UCSD-AML1 (cell line): ENCODE results near the gene SCYGR1.
"Not testable (repeated sequence)": the region's sequence is repeated elsewhere in the genome, so short reads cannot be mapped to it uniquely, and the experiment has no call there.

ENCODE experiments used
- DNase-seq: peaks from one replicate; lab custom pipeline; 2025; ENCODE audit not compliant: unreplicated experiment; lab: John Stamatoyannopoulos, UW

The SCYGR1 gene

DNA sequence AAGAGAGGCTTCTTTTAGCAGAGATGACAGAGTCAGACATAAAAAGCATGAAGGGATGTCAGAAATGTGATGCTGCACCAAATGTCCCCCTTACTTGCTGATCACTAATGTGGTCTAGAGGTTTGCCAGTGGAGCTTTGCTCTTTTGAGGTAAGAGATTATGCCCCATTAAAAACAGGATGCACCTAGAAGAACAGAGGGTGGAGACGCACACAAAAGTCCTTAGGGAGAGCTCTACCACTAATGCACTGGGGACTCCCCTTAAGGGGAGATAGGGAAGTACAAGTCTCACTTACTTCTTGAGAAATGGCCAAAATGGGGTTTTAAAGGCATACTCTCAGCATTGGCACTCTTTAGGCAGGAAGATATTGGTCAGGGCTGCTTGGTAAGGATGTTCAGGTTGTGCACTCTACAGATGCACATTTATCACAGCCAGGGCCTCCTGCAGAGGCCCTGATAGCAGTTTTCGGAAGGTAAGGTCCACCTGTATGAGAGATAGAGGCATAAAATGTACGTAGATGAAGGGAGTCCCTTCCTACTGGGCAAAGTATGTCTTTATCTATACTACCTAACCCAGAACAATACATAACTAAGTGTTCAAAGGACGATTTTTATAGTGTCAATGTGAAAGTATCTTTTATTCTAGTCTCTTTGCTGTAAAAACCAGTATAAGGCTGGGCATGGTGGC lies 17.0 kb upstream of the SCYGR1 start:
- DNase-seq = no peak

GRCh38 chr2:227402959-227403358 lies 15.2 kb upstream of the SCYGR1 start:
- no peak for DNase-seq

GRCh38 chr2:227402321-227402720 lies 14.6 kb upstream of the SCYGR1 start:
- no peak for DNase-seq

DNA sequence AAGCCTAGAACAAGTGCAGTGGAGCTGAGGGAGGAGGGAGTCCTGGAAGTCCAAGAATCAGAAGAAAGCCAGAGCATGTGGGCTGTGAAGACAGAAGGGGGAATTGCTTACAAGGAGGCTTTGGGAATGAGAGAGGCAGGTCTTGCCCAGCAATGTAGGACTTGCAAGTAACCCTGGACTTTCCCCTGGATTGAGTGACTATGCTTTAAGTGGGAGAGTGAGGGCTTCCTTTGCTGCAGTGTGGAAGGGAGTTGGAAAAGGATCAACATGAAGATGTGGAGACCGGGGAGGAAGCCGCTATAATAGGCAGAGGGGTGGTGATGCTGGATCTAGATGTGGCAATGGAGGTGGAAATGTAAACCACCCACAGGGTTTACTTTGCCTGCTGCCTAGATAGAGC lies 13.8 kb upstream of the SCYGR1 start:
- DNase-seq = no peak

DNA sequence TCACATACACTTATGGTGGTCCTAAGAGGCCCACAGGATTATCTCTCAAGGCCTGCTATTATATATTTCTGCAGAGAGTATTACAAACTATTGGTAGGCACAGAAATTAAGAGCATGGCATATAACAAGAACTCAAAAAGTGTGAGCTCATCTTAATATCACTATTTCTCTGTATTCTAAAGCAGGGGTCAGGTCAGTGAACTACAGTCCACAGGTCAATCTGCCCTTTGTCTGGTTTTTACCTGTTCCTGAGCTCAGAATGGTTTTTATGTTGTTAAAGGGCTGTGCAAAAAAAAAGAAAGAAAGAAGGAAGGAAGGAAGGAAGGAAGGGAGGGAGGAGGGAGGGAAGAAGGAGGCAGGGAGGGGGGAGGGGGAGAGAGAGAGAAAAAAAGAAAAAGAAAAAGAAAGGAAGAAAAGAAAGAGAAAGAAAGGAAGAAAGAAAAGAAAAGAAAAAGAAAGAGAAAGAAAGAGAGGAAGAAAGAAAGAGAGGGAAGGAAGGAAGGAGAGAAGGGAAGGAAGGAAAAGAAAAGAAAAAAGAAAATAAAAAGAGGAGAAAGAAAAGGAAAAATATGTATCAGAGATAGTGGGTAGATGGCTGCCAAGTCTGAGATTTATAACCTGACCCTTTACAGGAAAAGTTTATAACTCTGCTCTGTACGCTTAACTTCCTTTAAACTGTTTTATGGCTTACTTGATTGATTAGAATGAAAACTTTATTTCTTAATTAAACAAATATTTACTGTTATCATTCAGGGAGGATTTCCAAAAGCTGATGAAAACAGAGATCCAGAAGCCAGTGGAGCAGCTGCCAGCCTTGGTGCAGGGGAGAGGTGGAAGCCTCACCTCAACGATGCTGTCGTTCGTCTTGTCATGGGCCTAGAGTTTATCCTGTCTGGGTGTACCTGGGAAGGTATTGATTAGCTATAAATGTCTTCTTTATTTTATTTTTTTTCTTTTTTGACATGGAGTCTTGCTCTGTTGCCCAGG lies 11.2 kb upstream of the SCYGR1 start:
- no peak for DNase-seq

DNA sequence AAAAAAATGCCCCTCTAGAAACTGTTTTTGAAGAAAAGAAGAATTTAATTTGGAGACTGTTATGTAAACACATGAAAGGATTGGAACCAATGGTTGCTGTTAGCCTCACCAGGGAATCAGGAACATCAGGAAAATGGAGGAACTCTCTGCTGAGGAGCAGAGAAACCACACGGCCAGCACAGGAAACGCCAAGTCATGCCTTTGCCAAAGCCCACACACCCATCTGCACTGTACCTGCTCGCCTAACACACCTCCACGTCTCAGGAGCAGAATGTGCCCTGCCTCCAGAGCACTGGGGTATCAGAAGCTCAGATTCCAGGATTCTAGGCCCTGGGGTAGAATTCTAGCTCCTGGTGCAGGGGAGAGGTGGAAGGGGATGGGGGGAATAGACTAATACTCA lies 9.8 kb upstream of the SCYGR1 start:
- DNase-seq = no peak

DNA sequence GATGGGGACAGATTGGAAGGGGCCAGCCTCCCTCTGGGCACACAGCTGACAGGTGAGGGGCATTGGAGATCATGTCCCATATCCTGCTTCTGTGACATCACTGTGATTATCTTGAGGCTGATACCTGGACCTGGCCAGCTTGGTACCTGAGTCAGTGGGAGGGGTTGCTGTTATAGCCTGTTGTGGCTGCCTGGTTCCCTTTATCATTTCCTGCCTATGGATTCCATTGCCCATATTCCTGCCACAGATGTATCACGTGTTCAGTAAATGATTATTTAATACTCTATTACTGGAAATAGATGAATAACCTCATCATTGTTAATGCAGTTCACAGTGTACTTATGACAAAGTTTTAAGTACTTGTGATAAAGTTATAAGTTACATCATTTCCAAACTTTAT lies 7.8 kb upstream of the SCYGR1 start:
- no peak for DNase-seq

GRCh38 chr2:227394401-227394800 lies 6.7 kb upstream of the SCYGR1 start:
- DNase-seq = no peak

GRCh38 chr2:227390468-227391256 lies 2.9 kb upstream of the SCYGR1 start:
- DNase-seq = no peak

- no peak for DNase-seq
Measured at GRCh38 chr2:227389661-227390060, 1.9 kb upstream of the SCYGR1 start.

- DNase-seq = no peak
Measured at GRCh38 chr2:227389231-227389630, 1.5 kb upstream of the SCYGR1 start.

- no peak for DNase-seq
Measured at GRCh38 chr2:227388537-227389011, 825 bp upstream of the SCYGR1 start.

GRCh38 chr2:227386630-227387029 lies 1.1 kb downstream of the SCYGR1 start:
- no peak for DNase-seq

- DNase-seq = no peak
Measured at GRCh38 chr2:227383686-227384085, 4.1 kb downstream of the SCYGR1 start.

- not testable (repeated sequence) for DNase-seq
Measured at GRCh38 chr2:227382241-227382835, 5.4 kb downstream of the SCYGR1 start.

DNA sequence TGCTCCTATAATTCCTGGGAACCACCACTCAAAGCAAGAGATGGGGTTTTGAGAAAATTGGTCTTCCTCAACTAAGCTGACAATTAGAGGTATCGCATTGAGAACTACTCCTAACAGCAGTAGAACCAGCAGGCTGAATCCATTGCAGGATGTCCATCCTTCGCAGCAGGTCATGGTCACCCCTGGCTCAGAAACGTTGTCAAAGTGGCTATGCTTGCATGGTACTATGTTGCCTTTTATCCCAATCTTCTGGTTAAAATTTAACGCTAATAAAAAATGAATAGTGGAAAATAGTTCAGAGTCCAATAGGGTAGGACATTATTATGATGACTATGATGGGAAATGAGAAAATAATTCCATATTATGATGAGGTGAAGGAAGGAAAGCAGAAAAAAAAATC lies 8.7 kb downstream of the SCYGR1 start, which contains the start of gene TM4SF20:
Gene TM4SF20, minus strand, starts transcription at position 212 of the 400 bp plus-strand sequence. Its CDS starts 38 bp downstream, at position 174.
- no peak for DNase-seq

DNA sequence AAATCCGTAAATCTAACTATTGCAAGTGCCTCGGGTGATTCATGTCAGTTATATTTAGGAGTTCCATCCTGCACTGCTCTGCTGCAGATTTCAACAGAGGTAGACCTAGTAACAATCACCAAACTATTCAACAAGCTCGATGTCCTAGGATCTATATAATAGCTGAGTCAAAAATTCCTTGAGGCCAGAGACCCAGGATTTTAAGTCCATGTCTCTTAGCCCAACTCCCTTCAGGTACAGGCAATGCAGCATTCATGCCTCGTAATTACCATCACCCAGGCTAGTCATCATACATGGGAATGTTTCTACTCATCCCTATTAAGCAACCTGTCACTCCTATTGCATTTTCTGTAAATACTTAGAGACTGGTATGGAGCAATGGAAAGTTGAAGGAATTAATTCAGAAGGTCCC lies 9.4 kb downstream of the SCYGR1 start:
- no peak for DNase-seq

GRCh38 chr2:227377467-227378351 lies 10.0 kb downstream of the SCYGR1 start:
- DNase-seq = no peak

DNA sequence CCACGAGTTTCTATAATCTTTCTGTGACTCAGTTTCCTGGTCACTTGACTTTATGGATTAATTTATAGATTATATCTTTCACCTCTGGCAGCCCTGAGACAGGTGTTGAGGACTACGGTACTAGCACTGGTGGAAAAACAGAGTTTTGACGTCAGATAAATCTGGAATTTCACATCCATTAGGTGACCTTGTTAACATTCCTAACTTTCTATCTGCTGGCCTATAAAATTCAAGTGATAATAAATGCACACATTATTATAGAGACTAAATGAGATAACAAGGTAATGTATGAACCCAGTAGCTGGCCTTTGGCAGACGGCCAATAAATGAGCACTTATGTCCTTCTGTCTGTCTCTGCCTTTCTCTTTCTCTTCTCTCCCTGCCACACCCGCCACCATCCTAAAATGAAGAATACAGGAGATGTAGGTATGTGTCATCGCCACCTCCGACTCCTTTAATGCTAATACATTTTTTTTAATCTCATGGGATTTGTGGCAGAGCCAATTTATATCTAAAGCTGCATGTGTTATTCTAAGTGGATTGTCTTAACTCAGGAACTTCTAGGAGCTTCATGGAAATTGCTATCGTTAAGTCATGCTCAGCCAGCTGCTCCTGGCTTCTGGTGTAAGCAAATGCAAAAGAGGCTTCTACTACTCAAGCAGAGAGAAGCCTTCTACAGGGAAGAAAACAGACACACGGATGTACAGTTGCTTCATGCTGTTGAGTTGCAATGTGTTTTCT lies 10.9 kb downstream of the SCYGR1 start:
- no peak for DNase-seq
